Muscle of leg (tissue), 11 donors: ENCODE measurements around the gene EXOC6B. TPM values are rescaled to one million over a fixed set of nuclear protein-coding genes. Genes with fewer than 3 reads are reported as not detected.

Source experiments
- DNase-seq: peaks from one replicate; pipeline ENCODE4 v3.0.0; 2013
- H3K27ac ChIP-seq: one replicate; pipeline ENCODE4 v1.5.1; 2013; ENCODE audit warnings: mild to moderate bottlenecking, low read length, control low read depth
- H3K27me3 ChIP-seq: one replicate; pipeline ENCODE4 v1.6.1; 2013; ENCODE audit warnings: low read length; ENCODE audit not compliant: control insufficient read depth, insufficient read depth
- H3K36me3 ChIP-seq: one replicate; pipeline ENCODE4 v1.6.1; 2013; ENCODE audit warnings: low read length; ENCODE audit not compliant: control insufficient read depth, insufficient read depth
- H3K4me1 ChIP-seq: one replicate; pipeline ENCODE4 v1.6.1; 2013; ENCODE audit warnings: low read length; ENCODE audit not compliant: control insufficient read depth, insufficient read depth
- H3K4me3 ChIP-seq: one replicate; pipeline ENCODE4 v1.5.1; 2013; ENCODE audit warnings: low read length, control low read depth
- H3K9me3 ChIP-seq: replicated peaks from 2 replicates; pipeline ENCODE4 v1.6.1; 2013; ENCODE audit warnings: low read depth, low read length; ENCODE audit not compliant: control insufficient read depth
- WGBS: methylation state at CpG from one replicate; pipeline ENCODE4 v1.1.5; 2013; ENCODE audit warnings: missing lambda C conversion rate; ENCODE audit not compliant: insufficient coverage; 5-methylcytosine and 5-hydroxymethylcytosine counted together
- polyA plus RNA-seq, 8 donors: library from polyadenylated mRNA; unstranded; fragments of 120-200 nt; gene quantifications; one replicate each; pipeline versions ENCODE4 v1.2.1 to v1.2.3, GENCODE V29; 2013; ENCODE audit warnings: inconsistent platforms in 1 of 8, low replicate concordance in 1 of 8; ENCODE audit not compliant: insufficient read length in 8 of 8, insufficient read depth in 1 of 8
- total RNA-seq: library from RNA; stranded (reverse); fragments of 120-200 nt; gene quantifications from one replicate; pipeline ENCODE4 v1.2.4, GENCODE V29; 2013

The EXOC6B gene
- total and polyA plus RNA-seq, 9 donors: 8.5 to 17.1 (median 10.8) TPM

- Histone ChIP-seq H3K27ac (no peak overlapping the region), H3K27me3 (peaks cover 7% of the 10 kb centered on the region), H3K9me3 (no peaks in the 10 kb centered on the region), H3K36me3 (no peaks in the 10 kb centered on the region), H3K4me1 (no peaks in the 10 kb centered on the region), H3K4me3 (no peak overlapping the region)
- DNase-seq: no peak
- 85% methylated on average over 3 of the region's 3 CpGs for WGBS
Measured at GRCh38 chr2:72848436-72849137, 22.8 kb upstream of the EXOC6B start.

DNA sequence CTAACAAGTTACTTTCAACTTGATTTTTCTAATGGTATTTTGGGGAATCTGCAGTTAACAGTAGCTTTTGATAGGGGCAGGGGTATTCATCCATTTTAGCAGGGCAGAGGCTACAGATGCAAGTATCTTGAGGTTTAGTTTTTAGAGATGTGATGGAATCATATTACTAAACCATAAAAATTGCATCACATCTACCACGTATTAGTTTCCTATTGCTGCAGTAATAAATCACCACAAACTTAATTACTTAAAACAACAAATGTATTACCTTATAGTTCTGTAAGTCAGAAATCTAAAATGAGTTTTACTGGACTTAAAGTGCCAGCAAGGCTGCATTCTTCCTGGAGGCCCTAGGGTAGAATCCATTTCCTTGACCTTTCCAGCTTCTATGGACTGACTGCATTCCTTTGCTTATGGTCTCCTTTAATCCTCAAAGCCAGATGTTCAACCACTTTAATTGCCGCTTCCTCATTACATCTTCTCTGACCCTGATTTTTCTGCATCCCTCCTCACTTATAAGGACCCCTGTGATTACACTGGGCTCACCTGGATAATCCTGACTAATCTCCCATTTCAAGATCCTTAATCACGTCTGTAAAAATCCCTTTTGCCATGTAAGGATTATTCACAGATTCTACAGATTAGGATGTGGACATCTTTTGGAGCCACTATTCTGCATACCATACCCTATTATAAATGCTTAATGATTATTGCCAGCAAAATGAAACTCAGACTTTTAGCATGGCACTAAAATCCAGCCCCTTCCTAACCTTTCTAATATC, 21.9 kb upstream of the EXOC6B start:
- Histone ChIP-seq H3K27ac (no peak overlapping the region), H3K4me1 (no peaks in the 10 kb centered on the region), H3K4me3 (no peak overlapping the region), H3K9me3 (no peaks in the 10 kb centered on the region), H3K27me3 (peaks cover 7% of the 10 kb centered on the region), H3K36me3 (no peaks in the 10 kb centered on the region)
- DNase-seq: no peak
- 60% methylated on average over 1 of the region's 3 CpGs for WGBS

- peaks cover 6% of the 10 kb centered on the region for H3K27me3 ChIP-seq
- no peaks in the 10 kb centered on the region for H3K36me3 ChIP-seq
- H3K4me1 ChIP-seq: no peaks in the 10 kb centered on the region
- WGBS: 94% methylated on average over 3 of the region's 6 CpGs
- no peak for DNase-seq
- H3K4me3 ChIP-seq: no peak overlapping the region
- no peaks in the 10 kb centered on the region for H3K9me3 ChIP-seq
- no peak overlapping the region for H3K27ac ChIP-seq
Measured at GRCh38 chr2:72846171-72847095, 20.6 kb upstream of the EXOC6B start.

- no peaks in the 10 kb centered on the region for H3K9me3 ChIP-seq
- H3K4me1 ChIP-seq: no peaks in the 10 kb centered on the region
- no peaks in the 10 kb centered on the region for H3K27me3 ChIP-seq
- WGBS: no CpG with 5 or more reads among the region's 2 CpGs
- no peak overlapping the region for H3K27ac ChIP-seq
- DNase-seq: no peak
- no peaks in the 10 kb centered on the region for H3K36me3 ChIP-seq
- no peak overlapping the region for H3K4me3 ChIP-seq
Measured at GRCh38 chr2:72843301-72843700, 17.5 kb upstream of the EXOC6B start.

DNA sequence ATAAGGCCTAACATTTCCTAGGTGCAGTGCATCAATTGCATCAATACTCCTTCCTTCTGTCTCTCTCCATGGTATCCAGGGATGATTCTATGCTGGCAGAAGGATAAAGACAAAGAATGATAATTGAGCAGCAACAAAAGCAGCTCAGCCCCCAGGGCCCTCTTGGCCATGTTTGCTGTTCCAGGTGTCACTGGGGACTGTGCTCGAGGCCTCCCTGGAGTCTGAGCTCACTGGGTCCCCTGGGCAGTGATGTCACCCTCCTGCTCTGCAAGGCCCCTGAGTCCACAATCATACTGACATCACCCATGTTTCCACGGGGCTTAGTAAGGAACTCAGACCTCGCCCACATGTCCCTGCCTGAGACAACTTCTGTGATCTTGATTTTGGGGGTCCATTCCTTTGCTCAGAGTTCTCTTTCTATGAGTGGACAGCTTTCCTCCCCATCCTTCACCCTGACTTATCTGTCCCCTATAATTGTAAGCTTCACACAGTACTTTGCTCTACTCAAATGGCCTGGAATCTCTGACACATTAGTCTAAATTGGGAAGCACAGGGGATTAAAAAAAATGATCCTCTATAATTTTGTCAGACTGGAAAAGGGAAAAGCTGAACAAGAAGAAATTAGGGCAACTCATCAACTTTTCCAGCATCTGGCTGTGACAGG, 15.8 kb upstream of the EXOC6B start:
- no peak overlapping the region for H3K27ac ChIP-seq
- no peaks in the 10 kb centered on the region for H3K9me3 ChIP-seq
- H3K36me3 ChIP-seq: no peaks in the 10 kb centered on the region
- no peaks in the 10 kb centered on the region for H3K4me1 ChIP-seq
- H3K4me3 ChIP-seq: no peak overlapping the region
- WGBS: 17% methylated on average over 1 of the region's 3 CpGs
- H3K27me3 ChIP-seq: no peaks in the 10 kb centered on the region
- DNase-seq: no peak

DNA sequence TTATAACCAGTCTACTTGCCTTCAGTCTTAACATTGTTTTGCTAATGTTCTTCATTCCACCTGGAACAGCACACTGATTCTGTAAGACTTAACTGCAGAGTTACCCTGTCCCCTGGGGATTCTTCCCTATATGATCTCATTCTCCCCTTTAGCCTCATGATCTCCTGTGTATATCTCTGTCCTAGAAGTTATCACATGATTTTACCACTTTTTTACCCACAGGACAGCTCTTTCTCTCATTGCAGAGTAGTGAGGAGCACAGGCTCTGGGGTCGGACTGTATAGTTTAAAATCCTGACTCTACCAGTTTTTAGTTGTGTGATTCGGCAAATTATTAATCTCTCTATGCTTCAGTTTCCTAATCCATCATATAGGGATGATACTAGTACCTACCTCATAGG, 14.2 kb upstream of the EXOC6B start:
- no CpG with 5 or more reads among the region's 2 CpGs for WGBS
- Histone ChIP-seq H3K9me3 (no peaks in the 10 kb centered on the region), H3K4me1 (no peaks in the 10 kb centered on the region)

DNA sequence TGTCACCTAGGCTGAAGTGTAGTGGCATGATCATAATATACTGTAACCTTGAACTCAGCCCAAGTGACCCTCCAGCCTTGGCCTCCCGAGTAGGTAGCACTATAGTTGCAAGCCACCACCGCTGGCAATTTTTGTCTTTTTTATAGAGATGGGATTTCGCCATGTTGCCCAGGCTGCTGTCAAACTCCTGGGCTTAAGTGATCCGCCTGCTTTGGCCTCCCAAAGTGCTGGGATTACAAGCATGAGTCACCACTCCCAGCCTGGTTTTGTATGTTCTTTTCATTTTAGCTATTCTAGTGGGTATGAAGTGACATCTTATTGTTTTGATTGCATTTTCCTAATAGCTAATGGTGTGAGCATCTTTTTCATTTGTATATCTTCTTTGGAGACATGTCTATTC, 11.3 kb upstream of the EXOC6B start:
- 69% methylated on average over 2 of the region's 4 CpGs for WGBS
- H3K27ac ChIP-seq: no peak overlapping the region
- H3K27me3 ChIP-seq: no peaks in the 10 kb centered on the region
- H3K4me1 ChIP-seq: no peaks in the 10 kb centered on the region
- H3K36me3 ChIP-seq: no peaks in the 10 kb centered on the region
- H3K9me3 ChIP-seq: no peaks in the 10 kb centered on the region
- H3K4me3 ChIP-seq: no peak overlapping the region
- DNase-seq: no peak

More for the DNA sequence above, 14.2 kb upstream of the EXOC6B start:
- Histone ChIP-seq H3K27ac (no peak overlapping the region), H3K27me3 (no peaks in the 10 kb centered on the region), H3K4me3 (no peak overlapping the region), H3K36me3 (no peaks in the 10 kb centered on the region)
- no peak for DNase-seq

DNA sequence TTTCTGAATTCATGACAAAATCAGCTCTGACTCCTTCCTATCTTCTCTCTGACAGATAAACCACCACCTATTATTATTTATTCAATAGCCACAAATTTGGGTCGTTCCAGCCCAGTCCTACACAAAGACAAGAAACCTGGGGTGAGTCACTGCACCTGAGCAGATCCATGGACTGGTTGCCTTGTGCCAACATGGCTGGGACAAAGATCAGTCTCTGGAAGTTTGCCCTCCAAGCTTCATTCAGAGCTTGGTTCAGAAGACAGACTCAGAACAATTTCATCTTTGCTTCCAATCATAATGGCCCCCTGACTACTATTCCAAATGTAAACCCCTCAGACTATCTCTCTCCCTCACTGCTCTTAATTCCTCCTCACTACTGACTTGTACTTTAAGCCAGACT, 9.6 kb upstream of the EXOC6B start:
- no peaks in the 10 kb centered on the region for H3K9me3 ChIP-seq
- 71% methylated on average over 1 of the region's 1 CpG for WGBS
- no peak overlapping the region for H3K4me3 ChIP-seq
- no peaks in the 10 kb centered on the region for H3K27me3 ChIP-seq
- H3K27ac ChIP-seq: no peak overlapping the region
- no peaks in the 10 kb centered on the region for H3K4me1 ChIP-seq
- DNase-seq: no peak
- H3K36me3 ChIP-seq: no peaks in the 10 kb centered on the region

DNA sequence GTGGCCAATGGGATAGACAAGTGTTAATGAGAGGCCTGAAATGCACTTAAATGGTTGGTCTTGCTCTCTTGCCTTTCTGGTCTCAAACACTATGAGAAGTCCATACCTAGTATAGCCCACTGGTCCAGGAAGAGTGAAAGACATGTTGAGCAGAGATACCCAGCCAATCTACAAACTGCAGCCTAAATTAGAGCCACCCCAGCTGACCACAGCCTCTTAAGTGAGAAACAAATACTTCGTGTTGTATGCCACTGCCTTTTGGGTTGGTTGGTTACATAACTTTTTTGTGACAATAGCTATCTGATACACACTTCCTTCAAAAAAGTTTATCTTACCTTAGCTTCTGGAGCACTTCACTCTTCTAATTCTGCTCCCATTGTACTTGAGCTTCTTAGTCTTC, 8.8 kb upstream of the EXOC6B start:
- no peaks in the 10 kb centered on the region for H3K4me1 ChIP-seq
- H3K9me3 ChIP-seq: no peaks in the 10 kb centered on the region
- H3K27ac ChIP-seq: no peak overlapping the region
- H3K36me3 ChIP-seq: no peaks in the 10 kb centered on the region
- WGBS: no CpG with 5 or more reads among the region's 1 CpG
- no peak overlapping the region for H3K4me3 ChIP-seq
- DNase-seq: no peak
- H3K27me3 ChIP-seq: peaks cover 4% of the 10 kb centered on the region
